Sigmoid colon (tissue), 7 donors: Measurements from ENCODE around the gene TCF15. TPM values are rescaled to one million over a fixed set of nuclear protein-coding genes. Genes with fewer than 3 reads are reported as not detected.

Source experiments
- DNase-seq: peaks from one replicate; pipeline ENCODE4 v3.0.0-alpha.2; 2019
- H3K27ac ChIP-seq, 4 donors: fragments of 200-600 bp; sonication (generic); one replicate each; pipeline ENCODE4 v1.5.1; 2016 to 2019; ENCODE audit warnings: mild to moderate bottlenecking in 1 of 4
- H3K27me3 ChIP-seq, 3 donors: fragments of 200-600 bp; sonication (generic); one replicate each; pipeline ENCODE4 v1.5.1; 2019; ENCODE audit warnings: mild to moderate bottlenecking in 1 of 3
- H3K36me3 ChIP-seq, 4 donors: fragments of 200-600 bp; sonication (generic); one replicate each; pipeline ENCODE4 v1.5.1; 2016 to 2019
- H3K4me1 ChIP-seq, 4 donors: fragments of 200-600 bp; sonication (generic); one replicate each; pipeline ENCODE4 v1.5.1; 2017 to 2019
- H3K4me3 ChIP-seq, 4 donors: fragments of 200-600 bp; sonication (generic); one replicate each; pipeline ENCODE4 v1.5.1; 2017 to 2019; ENCODE audit warnings: mild to moderate bottlenecking in 2 of 4, moderate library complexity in 1 of 4
- H3K9me3 ChIP-seq, 4 donors: fragments of 200-600 bp in 3 of 4; sonication (generic) in 3 of 4; one replicate each; pipeline versions ENCODE4 v1.5.1 to v1.6.1; 2013 to 2019
- CTCF ChIP-seq, 4 experiments: fragments of 450-650 bp in 3 of 4; fragments of 200-600 bp in 1 of 4; IDR thresholded peaks; one replicate each; pipeline ENCODE4 v1.5.1; 2016 to 2019; ENCODE audit warnings: antibody characterized with exemption in 4 of 4, mild to moderate bottlenecking in 3 of 4, moderate library complexity in 2 of 4
- EP300 ChIP-seq, 4 donors: sonication (generic); formaldehyde crosslinking; IDR thresholded peaks; one replicate each; pipeline ENCODE4 v1.6.1; 2017; ENCODE audit warnings: antibody characterized with exemption in 4 of 4
- POLR2A ChIP-seq, 2 donors: fragments of 450-650 bp; IDR thresholded peaks; one replicate each; pipeline ENCODE4 v1.6.1; 2016; ENCODE audit warnings: antibody characterized with exemption in 2 of 2, mild to moderate bottlenecking in 2 of 2, moderate library complexity in 2 of 2
- POLR2AphosphoS5 ChIP-seq, 4 donors: sonication (generic); formaldehyde crosslinking; IDR thresholded peaks; one replicate each; pipeline ENCODE4 v1.6.1; 2017; ENCODE audit warnings: antibody characterized with exemption in 4 of 4
- WGBS, 2 donors: extraction: QIAGEN DNeasy Blood & Tissue Kit; methylation state at CpG; one replicate each; pipeline ENCODE4 v1.1.7; 2013; 5-methylcytosine and 5-hydroxymethylcytosine counted together
- intact Hi-C: fragments of 100-400 bp; cut with DNase I; formaldehyde crosslinking; loops from one replicate; pipeline ENCODE4 v1.15.1; 2023
- polyA plus RNA-seq, 3 donors: library from polyadenylated mRNA; stranded (reverse); fragments of 200-250 nt; gene quantifications; one replicate each; pipeline ENCODE4 v1.2.3, GENCODE V29; 2013
- total RNA-seq, 4 donors: library from RNA; depleted of rRNA; stranded (reverse); fragments of >200 nt; gene quantifications; one replicate each; pipeline ENCODE4 v1.1.0, GENCODE V29; 2016
- donor health status: healthy with polysubstance abuse.
- donor health status: Bipolar disorder and iron deficiency.
- donor health status: healthy.

TCF15 gene
- total and polyA plus RNA-seq, 7 donors, result 0.20 to 0.66 (median 0.36) TPM; not detected in 4

GRCh38 chr20:651713-652614 is 41.9 kb upstream of the TCF15 start:
- intact Hi-C loops, result loop anchor here (2.0 to 5.0 kb wide), 3 partner anchors 110 to 300 kb away; partner anchors contain the start of gene CSNK2A1
- Histone ChIP-seq H3K27me3 (no peaks in the 10 kb centered on the region), H3K36me3 (peaks cover 14 to 37% (median 26%) of the 10 kb centered on the region in 4 donors), H3K4me3 (peak overlapping the region; percentile 68 to 86 (median 76)), H3K27ac (peak overlapping the region; percentile 84 to 90 (median 87)), H3K9me3 (no peaks in the 10 kb centered on the region), H3K4me1 (peaks cover 0 to 22% (median 19%) of the 10 kb centered on the region in 4 donors)
- 48 to 65% methylated on average over 20 of the region's 20 CpGs for WGBS, 2 donors
- DNase-seq, result no peak
- TF ChIP-seq EP300 (IDR thresholded peaks at IDR 0.05) (no peak), CTCF (IDR thresholded peaks at IDR 0.05) (no peak), POLR2A (IDR thresholded peaks at IDR 0.05) (no peak), POLR2AphosphoS5 (IDR thresholded peaks at IDR 0.05) (no peak)

- H3K27ac ChIP-seq, result no peak overlapping the region
- intact Hi-C loops, result loop anchor here (5.0 kb wide), 2 partner anchors 109 to 299 kb away; partner anchors contain the start of gene CSNK2A1
- TF ChIP-seq POLR2A (IDR thresholded peaks at IDR 0.05), result no peak
Observed at GRCh38 chr20:650954-651353, 40.8 kb upstream of the TCF15 start.

GRCh38 chr20:650281-650680 is 40.2 kb upstream of the TCF15 start:
- DNase-seq, result no peak
- Histone ChIP-seq H3K27ac (no peak overlapping the region), H3K27me3 (no peaks in the 10 kb centered on the region), H3K36me3 (peaks cover 14 to 39% (median 26%) of the 10 kb centered on the region in 4 donors), H3K4me1 (peaks cover 0 to 28% (median 25%) of the 10 kb centered on the region in 4 donors), H3K9me3 (no peaks in the 10 kb centered on the region), H3K4me3 (no peak overlapping the region)
- 93 to 94% methylated on average over 5 of the region's 5 CpGs for WGBS, 2 donors
- intact Hi-C loops, result loop anchor here (5.0 kb wide), 2 partner anchors 108 to 298 kb away; partner anchors contain the start of gene CSNK2A1
- TF ChIP-seq POLR2A (IDR thresholded peaks at IDR 0.05), result no peak
- no peak for TF ChIP-seq EP300 (IDR thresholded peaks at IDR 0.05)
- no peak for TF ChIP-seq CTCF (IDR thresholded peaks at IDR 0.05)
- TF ChIP-seq POLR2AphosphoS5 (IDR thresholded peaks at IDR 0.05), result no peak

More at GRCh38 chr20:650954-651353, 40.8 kb upstream of the TCF15 start:
- Histone ChIP-seq H3K27me3 (no peaks in the 10 kb centered on the region), H3K4me3 (no peak overlapping the region), H3K36me3 (peaks cover 14 to 39% (median 26%) of the 10 kb centered on the region in 4 donors), H3K9me3 (no peaks in the 10 kb centered on the region), H3K4me1 (peaks cover 0 to 24% (median 20%) of the 10 kb centered on the region in 4 donors)
- DNase-seq, result no peak
- 85 to 87% methylated on average over 5 of the region's 5 CpGs for WGBS, 2 donors

- no peak for TF ChIP-seq CTCF (IDR thresholded peaks at IDR 0.05)
- TF ChIP-seq POLR2AphosphoS5 (IDR thresholded peaks at IDR 0.05), result no peak
- no peak for TF ChIP-seq POLR2A (IDR thresholded peaks at IDR 0.05)
- no peak for TF ChIP-seq EP300 (IDR thresholded peaks at IDR 0.05)
- H3K9me3 ChIP-seq, result no peaks in the 10 kb centered on the region
- no peak for DNase-seq
- peaks cover 14 to 39% (median 26%) of the 10 kb centered on the region in 4 donors for H3K36me3 ChIP-seq
- H3K27me3 ChIP-seq, result peaks cover 0 to 10% (median 7%) of the 10 kb centered on the region in 3 donors
- intact Hi-C loops, result no loop called here
- no peak overlapping the region for H3K4me3 ChIP-seq
- peaks cover 0 to 20% (median 19%) of the 10 kb centered on the region in 4 donors for H3K4me1 ChIP-seq
- no peak overlapping the region for H3K27ac ChIP-seq
- WGBS, 2 donors, result 91 to 95% methylated on average over 2 of the region's 2 CpGs
Observed at GRCh38 chr20:647479-648019, 37.4 kb upstream of the TCF15 start.

GRCh38 chr20:646868-647233 is 36.7 kb upstream of the TCF15 start:
- Histone ChIP-seq H3K27ac (no peak overlapping the region), H3K27me3 (peaks cover 0 to 13% (median 9%) of the 10 kb centered on the region in 3 donors), H3K4me3 (no peak overlapping the region), H3K9me3 (no peaks in the 10 kb centered on the region), H3K4me1 (peaks cover 0 to 17% (median 15%) of the 10 kb centered on the region in 4 donors), H3K36me3 (peaks cover 14 to 39% (median 26%) of the 10 kb centered on the region in 4 donors)
- 91 to 94% methylated on average over 2 of the region's 2 CpGs for WGBS, 2 donors
- TF ChIP-seq POLR2A (IDR thresholded peaks at IDR 0.05), result no peak
- no peak for TF ChIP-seq EP300 (IDR thresholded peaks at IDR 0.05)
- intact Hi-C loops, result no loop called here
- DNase-seq, result no peak
